ENCODE results near the gene FPR1. TPM values are rescaled to one million over a fixed set of nuclear protein-coding genes. Genes with fewer than 3 reads are reported as not detected.

Gene FPR1, protein sequence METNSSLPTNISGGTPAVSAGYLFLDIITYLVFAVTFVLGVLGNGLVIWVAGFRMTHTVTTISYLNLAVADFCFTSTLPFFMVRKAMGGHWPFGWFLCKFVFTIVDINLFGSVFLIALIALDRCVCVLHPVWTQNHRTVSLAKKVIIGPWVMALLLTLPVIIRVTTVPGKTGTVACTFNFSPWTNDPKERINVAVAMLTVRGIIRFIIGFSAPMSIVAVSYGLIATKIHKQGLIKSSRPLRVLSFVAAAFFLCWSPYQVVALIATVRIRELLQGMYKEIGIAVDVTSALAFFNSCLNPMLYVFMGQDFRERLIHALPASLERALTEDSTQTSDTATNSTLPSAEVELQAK
- 1 to 10 TPM in 2 of 4 donors, not detected in 2; 1.5 to 4.4 TPM for total RNA-seq

DNA sequence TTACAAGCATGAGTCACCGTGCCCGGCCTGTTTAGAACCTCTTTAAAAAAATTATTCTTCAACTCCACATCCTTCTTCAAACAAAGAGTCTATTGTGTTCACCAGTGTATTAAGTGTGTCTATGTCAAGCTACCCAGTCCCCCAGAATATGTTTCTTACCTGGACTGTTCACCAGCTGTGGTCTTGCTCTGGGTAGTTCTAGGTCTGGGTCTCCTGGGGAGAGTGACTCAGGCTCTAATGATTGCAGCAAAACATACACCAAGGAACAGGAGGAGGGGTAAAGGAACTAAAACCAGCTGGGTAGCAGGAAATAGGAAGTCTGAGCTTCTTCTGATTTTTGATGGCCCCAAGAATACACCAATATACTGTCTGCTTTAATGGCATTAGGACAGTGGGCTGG, at the start of gene FPR1:
TSS of gene FPR1 (minus strand) at position 224 of the 400 bp plus-strand sequence. CDS start 4,884 bp downstream, outside the sequence.
- Histone ChIP-seq H3K4me3 (no peak within 1 kb of the TSS), H3K4me1 (no peaks in the 10 kb centered on the region), H3K9me3 (no peaks in the 10 kb centered on the region), H3K27me3 (no peaks in the 10 kb centered on the region), H3K27ac (peak within 1 kb of the TSS in 2 of 4 donors; percentile 17 to 23), H3K36me3 (no peaks in the 10 kb centered on the region)
- TF ChIP-seq POLR2AphosphoS5 (IDR thresholded peaks at IDR 0.05): no peak
- no peak for TF ChIP-seq POLR2A (IDR thresholded peaks at IDR 0.05)
- TF ChIP-seq EP300 (IDR thresholded peaks at IDR 0.05; ENCODE audit: low read depth): no peak
- TF ChIP-seq, protein P1, sequence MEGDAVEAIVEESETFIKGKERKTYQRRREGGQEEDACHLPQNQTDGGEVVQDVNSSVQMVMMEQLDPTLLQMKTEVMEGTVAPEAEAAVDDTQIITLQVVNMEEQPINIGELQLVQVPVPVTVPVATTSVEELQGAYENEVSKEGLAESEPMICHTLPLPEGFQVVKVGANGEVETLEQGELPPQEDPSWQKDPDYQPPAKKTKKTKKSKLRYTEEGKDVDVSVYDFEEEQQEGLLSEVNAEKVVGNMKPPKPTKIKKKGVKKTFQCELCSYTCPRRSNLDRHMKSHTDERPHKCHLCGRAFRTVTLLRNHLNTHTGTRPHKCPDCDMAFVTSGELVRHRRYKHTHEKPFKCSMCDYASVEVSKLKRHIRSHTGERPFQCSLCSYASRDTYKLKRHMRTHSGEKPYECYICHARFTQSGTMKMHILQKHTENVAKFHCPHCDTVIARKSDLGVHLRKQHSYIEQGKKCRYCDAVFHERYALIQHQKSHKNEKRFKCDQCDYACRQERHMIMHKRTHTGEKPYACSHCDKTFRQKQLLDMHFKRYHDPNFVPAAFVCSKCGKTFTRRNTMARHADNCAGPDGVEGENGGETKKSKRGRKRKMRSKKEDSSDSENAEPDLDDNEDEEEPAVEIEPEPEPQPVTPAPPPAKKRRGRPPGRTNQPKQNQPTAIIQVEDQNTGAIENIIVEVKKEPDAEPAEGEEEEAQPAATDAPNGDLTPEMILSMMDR (IDR thresholded peaks at IDR 0.05): no peak
- 35% methylated on average over 2 of the region's 2 CpGs; no CpG with 5 or more reads in 1 of the 2 donors for WGBS, 2 donors (ENCODE audit: low coverage in 1 of 2)
- in situ Hi-C loops (cut with MboI; ENCODE audit: low pct_ligation_motif_present in 1 of 4, low pct_unique_long_range_greater_than_20kb in 1 of 4, low sequenced_read_pairs in 3 of 4): no loop called here
- no peak for DNase-seq
- intact Hi-C loops (cut with DNase I; ENCODE audit: low total_unique reads): no loop called here

DNA sequence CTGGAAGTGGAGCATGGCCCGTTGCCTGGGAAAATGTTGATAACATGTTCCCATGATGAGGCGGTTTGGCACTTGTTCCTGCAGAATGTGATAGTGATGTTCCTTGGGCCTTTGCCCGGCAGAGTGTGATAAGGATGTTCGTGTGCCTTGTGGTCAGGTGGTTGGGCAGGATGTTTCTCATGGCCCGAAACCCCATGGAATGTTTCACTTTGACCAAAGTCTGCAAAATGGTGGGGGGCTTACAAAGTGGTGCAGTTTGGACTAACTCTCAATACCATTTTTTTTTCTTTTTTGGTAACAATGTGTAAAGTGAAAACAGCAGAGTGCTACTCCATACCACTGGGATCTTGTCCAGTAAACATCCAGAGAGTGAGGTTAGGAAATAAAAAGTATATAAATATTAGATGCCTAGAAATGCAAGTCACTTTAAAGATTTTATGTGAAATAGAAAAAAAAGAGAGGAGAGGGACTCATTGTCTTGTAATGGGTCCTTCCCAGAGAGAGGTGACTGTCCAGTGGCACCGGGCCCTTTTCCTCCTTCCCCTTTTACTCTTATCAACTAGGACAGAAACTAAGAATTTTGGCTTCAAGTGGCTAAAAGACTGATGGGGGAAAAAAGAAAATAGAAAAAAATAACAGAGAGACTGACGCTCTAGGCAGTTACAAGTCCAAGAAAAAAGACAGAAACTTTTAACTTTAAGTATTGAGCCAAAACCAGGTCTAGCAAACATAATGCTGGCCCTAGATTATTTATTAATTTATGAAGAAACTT, 49.0 kb upstream of the FPR1 start:
- intact Hi-C loops (cut with DNase I; ENCODE audit: low total_unique reads): no loop called here
- Histone ChIP-seq H3K36me3 (no peaks in the 10 kb centered on the region), H3K9me3 (no peaks in the 10 kb centered on the region), H3K4me1 (peaks cover 0 to 5% (median 0%) of the 10 kb centered on the region in 4 donors), H3K27ac (peak overlapping the region; percentile 42 to 77 (median 66)), H3K27me3 (no peaks in the 10 kb centered on the region), H3K4me3 (no peak overlapping the region)
- in situ Hi-C loops (cut with MboI; ENCODE audit: low pct_ligation_motif_present in 1 of 4, low pct_unique_long_range_greater_than_20kb in 1 of 4, low sequenced_read_pairs in 3 of 4): no loop called here
- no peak for TF ChIP-seq POLR2A (IDR thresholded peaks at IDR 0.05)
- TF ChIP-seq EP300 (IDR thresholded peaks at IDR 0.05; ENCODE audit: low read depth): no peak
- no peak for TF ChIP-seq POLR2AphosphoS5 (IDR thresholded peaks at IDR 0.05)
- TF ChIP-seq, protein P1 (IDR thresholded peaks at IDR 0.05): no peak
- 80 to 85% methylated on average over 6 to 7 of the region's 7 CpGs for WGBS, 2 donors (ENCODE audit: low coverage in 1 of 2)
- DNase-seq: no peak

GRCh38 chr19:51799774-51800472, 48.2 kb upstream of the FPR1 start:
- 83% methylated on average over 1 to 13 of the region's 13 CpGs for WGBS, 2 donors (ENCODE audit: low coverage in 1 of 2)
- H3K27ac ChIP-seq: peak overlapping the region; percentile 42 to 77 (median 66)
- no peak for TF ChIP-seq POLR2AphosphoS5 (IDR thresholded peaks at IDR 0.05)
- no peak for TF ChIP-seq POLR2A (IDR thresholded peaks at IDR 0.05)
- TF ChIP-seq EP300 (IDR thresholded peaks at IDR 0.05; ENCODE audit: low read depth): no peak
- TF ChIP-seq, protein P1 (IDR thresholded peaks at IDR 0.05): no peak
- intact Hi-C loops (cut with DNase I; ENCODE audit: low total_unique reads) (no loop called here), in situ Hi-C loops (cut with MboI; ENCODE audit: low pct_ligation_motif_present in 1 of 4, low pct_unique_long_range_greater_than_20kb in 1 of 4, low sequenced_read_pairs in 3 of 4) (loop anchor here in 1 of 4 donors (25.0 kb wide), 1 partner anchor 338 kb away; the partner anchor contains the start of gene SIGLEC8)
- DNase-seq: no peak
- no peaks in the 10 kb centered on the region for H3K36me3 ChIP-seq
- H3K27me3 ChIP-seq: no peaks in the 10 kb centered on the region
- no peak overlapping the region for H3K4me3 ChIP-seq
- H3K4me1 ChIP-seq: peaks cover 0 to 5% (median 0%) of the 10 kb centered on the region in 4 donors
- no peaks in the 10 kb centered on the region for H3K9me3 ChIP-seq

Data from transverse colon (tissue), 4 donors.